Measurements from ENCODE around the gene MAP7D1.

GRCh38 chr1:36160949-36161485, 5.1 kb downstream of the MAP7D1 start:
- peak; percentile 38 for TF ChIP-seq CTCF (IDR thresholded peaks at IDR 0.05; ENCODE audit: low read depth, low read length)
- TF ChIP-seq POLR2A (IDR thresholded peaks at IDR 0.05; ENCODE audit: extremely low read depth, insufficient read length) = peak; percentile 59
- TF ChIP-seq MYC (IDR thresholded peaks at IDR 0.05; ENCODE audit: low read depth, low read length) = no peak
- TF ChIP-seq MAX (IDR thresholded peaks at IDR 0.05; ENCODE audit: low read depth, low read length) = peak; percentile 11; the same call in 1 of the 2 replicates
